Activated CD4-positive, alpha-beta T cell treated with anti-CD3 and anti-CD28 coated beads, Interleukin-2, amount 50 U/mL, for 4 hours (primary cell): ENCODE results near the gene BORA.
"Not testable (repeated sequence)": the region's sequence is repeated elsewhere in the genome, so short reads cannot be mapped to it uniquely, and the experiment has no call there.

Experiments used
- DNase-seq, 2 experiments: peaks; one replicate each; pipeline ENCODE4 v3.0.0-alpha.2; 2020

The BORA gene

GRCh38 chr13:72727417-72728289 lies at the start of gene BORA, which contains the start of gene MZT1:
Gene BORA, plus strand, starts transcription at chr13:72727923. Its CDS starts 1,018 bp downstream, at chr13:72728941.
Gene MZT1, minus strand, starts transcription at chr13:72727629. Its CDS starts 27 bp downstream, at chr13:72727602.
- peak; percentile 94 to 95 for DNase-seq

GRCh38 chr13:72678312-72678711 lies 49.4 kb upstream of the BORA start:
- DNase-seq, result no peak

GRCh38 chr13:72680353-72680752 lies 47.4 kb upstream of the BORA start:
- DNase-seq, result no peak

GRCh38 chr13:72686766-72687165 lies 41.0 kb upstream of the BORA start:
- no peak for DNase-seq

- DNase-seq, result no peak
Observed at GRCh38 chr13:72689181-72689696, 38.5 kb upstream of the BORA start.

- DNase-seq, result no peak
Observed at GRCh38 chr13:72692884-72693514, 34.7 kb upstream of the BORA start.

GRCh38 chr13:72693832-72694231 lies 33.9 kb upstream of the BORA start:
- DNase-seq, result no peak

GRCh38 chr13:72694314-72694713 lies 33.4 kb upstream of the BORA start:
- DNase-seq, result no peak

- DNase-seq, result no peak
Observed at GRCh38 chr13:72696579-72696978, 31.1 kb upstream of the BORA start.

GRCh38 chr13:72698164-72698563 lies 29.6 kb upstream of the BORA start:
- DNase-seq, result no peak

GRCh38 chr13:72700509-72700908 lies 27.2 kb upstream of the BORA start:
- no peak for DNase-seq

GRCh38 chr13:72716776-72717175 lies 10.9 kb upstream of the BORA start:
- DNase-seq, result no peak

GRCh38 chr13:72726185-72726584 lies 1.5 kb upstream of the BORA start:
- DNase-seq, result not testable (repeated sequence)

GRCh38 chr13:72726726-72727416 lies 852 bp upstream of the BORA start:
- peak; percentile 11 to 23 for DNase-seq

- no peak for DNase-seq
Observed at GRCh38 chr13:72728290-72728605, 525 bp downstream of the BORA start.

GRCh38 chr13:72737033-72737432 lies 9.3 kb downstream of the BORA start:
- no peak for DNase-seq

GRCh38 chr13:72740015-72740414 lies 12.3 kb downstream of the BORA start:
- no peak for DNase-seq

GRCh38 chr13:72745260-72745659 lies 17.5 kb downstream of the BORA start:
- no peak for DNase-seq

- DNase-seq, result no peak
Observed at GRCh38 chr13:72751220-72751619, 23.5 kb downstream of the BORA start.

- no peak for DNase-seq
Observed at GRCh38 chr13:72754111-72754510, 26.4 kb downstream of the BORA start.

GRCh38 chr13:72757792-72758535 lies 30.2 kb downstream of the BORA start:
- DNase-seq, result no peak

- no peak for DNase-seq
Observed at GRCh38 chr13:72760189-72760588, 32.5 kb downstream of the BORA start.

- DNase-seq, result no peak
Observed at GRCh38 chr13:72763411-72763810, 35.7 kb downstream of the BORA start.
